OCI-LY3 (cell line): ENCODE measurements around the gene KLHL40.

Experiments
- CTCF ChIP-seq: fragments of 200-600, 300-600 bp; sonication (generic); IDR thresholded peaks from 2 replicates; pipeline ENCODE4 v1.5.1; 2014; ENCODE audit warnings: antibody characterized with exemption, low read length, low read depth
- EZH2phosphoT487 ChIP-seq: fragments of 200-600 bp; shearing (Covaris generic); IDR thresholded peaks from 2 replicates; pipeline ENCODE4 v1.6.1; 2018; ENCODE audit warnings: antibody characterized with exemption, mixed run types, low read depth

DNA sequence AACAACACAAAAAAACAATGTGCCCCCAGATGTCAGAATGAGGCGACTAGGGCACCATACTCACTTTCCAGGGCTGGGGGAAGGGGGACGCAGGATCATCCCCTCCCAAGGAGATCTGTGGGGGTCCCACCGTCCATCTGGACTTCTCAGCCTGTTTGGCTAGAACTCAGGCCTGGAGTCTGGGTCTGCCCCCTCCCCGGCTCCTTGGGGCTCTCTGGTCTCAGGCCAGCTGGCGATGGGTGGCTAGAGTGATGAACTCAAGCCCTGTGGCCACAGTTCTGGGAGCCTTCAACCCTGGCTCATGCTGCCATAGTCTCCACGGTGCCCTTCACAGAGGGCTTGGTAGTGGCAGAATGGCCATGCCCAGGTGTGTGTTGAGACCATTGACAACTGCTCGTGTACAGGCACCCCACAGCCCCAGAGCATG, 18.2 kb upstream of the KLHL40 start:
- no peak for TF ChIP-seq CTCF
- TF ChIP-seq EZH2phosphoT487 = no peak
